DOHH2 (cell line): Measurements from ENCODE around the gene RGCC.
A peak's percentile ranks its signal among the peaks of the same experiment; 100 is the strongest.

ENCODE experiments used
- H3F3A ChIP-seq: fragments of 200-600 bp; sonication (generic), shearing (Covaris generic); 2 replicates; pipeline ENCODE4 v1.6.0; 2016; ENCODE audit warnings: antibody characterized with exemption, mild to moderate bottlenecking; ENCODE audit not compliant: control insufficient read depth, insufficient read depth
- H3K27ac ChIP-seq: fragments of 200-600 bp; sonication (generic); 2 replicates; pipeline ENCODE4 v1.5.1; 2014; ENCODE audit warnings: low read depth, mild to moderate bottlenecking, low read length, moderate library complexity
- H3K27me3 ChIP-seq: fragments of 200-600 bp; sonication (generic); 2 replicates; pipeline ENCODE4 v1.6.1; 2014; ENCODE audit warnings: mild to moderate bottlenecking, low read length, mixed read lengths; ENCODE audit not compliant: control insufficient read depth
- H3K36me3 ChIP-seq: fragments of 200-600 bp; sonication (generic); 2 replicates; pipeline ENCODE4 v1.6.1; 2014; ENCODE audit warnings: mild to moderate bottlenecking, low read length, moderate library complexity, mixed read lengths; ENCODE audit not compliant: control insufficient read depth
- H3K4me1 ChIP-seq: fragments of 200-600 bp; sonication (generic); 2 replicates; pipeline ENCODE4 v1.6.1; 2014; ENCODE audit warnings: mild to moderate bottlenecking, low read length, mixed read lengths; ENCODE audit not compliant: control insufficient read depth
- H3K4me2 ChIP-seq: fragments of 200-600 bp; sonication (generic); 2 replicates; pipeline ENCODE4 v1.6.0; 2014; ENCODE audit warnings: mild to moderate bottlenecking, low read length, moderate library complexity
- H3K4me3 ChIP-seq: fragments of 200-600 bp; sonication (generic); 2 replicates; pipeline ENCODE4 v1.5.1; 2014; ENCODE audit warnings: mild to moderate bottlenecking, low read length, mixed read lengths
- H3K79me2 ChIP-seq: fragments of 200-600 bp; sonication (generic); 2 replicates; pipeline ENCODE4 v1.6.1; 2014; ENCODE audit warnings: mild to moderate bottlenecking, low read length, mixed read lengths; ENCODE audit not compliant: control insufficient read depth
- H3K9me2 ChIP-seq: fragments of 200-600 bp; sonication (generic); replicated peaks from 2 replicates; pipeline ENCODE4 v1.6.1; 2014; ENCODE audit warnings: mild to moderate bottlenecking, low read length, mixed read lengths; ENCODE audit not compliant: control insufficient read depth
- H3K9me3 ChIP-seq: fragments of 200-600 bp; sonication (generic); 2 replicates; pipeline ENCODE4 v1.6.1; 2014; ENCODE audit warnings: antibody characterized with exemption, low read length, mixed read lengths; ENCODE audit not compliant: control insufficient read depth, insufficient read depth
- H4K20me1 ChIP-seq: fragments of 200-600 bp; sonication (generic); 2 replicates; pipeline ENCODE4 v1.6.0; 2014; ENCODE audit warnings: low read depth, mild to moderate bottlenecking, antibody characterized with exemption, low read length, moderate library complexity; ENCODE audit not compliant: control insufficient read depth, insufficient read depth
- CTCF ChIP-seq: fragments of 200-600 bp; sonication (generic); IDR thresholded peaks from one replicate; pipeline ENCODE4 v1.5.1; 2014; ENCODE audit warnings: antibody characterized with exemption, mild to moderate bottlenecking, low read depth, low read length; ENCODE audit not compliant: poor library complexity, severe bottlenecking
- EZH2phosphoT487 ChIP-seq: fragments of 200-600 bp; sonication (generic); IDR thresholded peaks from 2 replicates; pipeline ENCODE4 v1.6.1; 2017; ENCODE audit warnings: borderline replicate concordance, mild to moderate bottlenecking, antibody characterized with exemption, low read length, moderate library complexity, mixed read lengths

The RGCC gene

DNA sequence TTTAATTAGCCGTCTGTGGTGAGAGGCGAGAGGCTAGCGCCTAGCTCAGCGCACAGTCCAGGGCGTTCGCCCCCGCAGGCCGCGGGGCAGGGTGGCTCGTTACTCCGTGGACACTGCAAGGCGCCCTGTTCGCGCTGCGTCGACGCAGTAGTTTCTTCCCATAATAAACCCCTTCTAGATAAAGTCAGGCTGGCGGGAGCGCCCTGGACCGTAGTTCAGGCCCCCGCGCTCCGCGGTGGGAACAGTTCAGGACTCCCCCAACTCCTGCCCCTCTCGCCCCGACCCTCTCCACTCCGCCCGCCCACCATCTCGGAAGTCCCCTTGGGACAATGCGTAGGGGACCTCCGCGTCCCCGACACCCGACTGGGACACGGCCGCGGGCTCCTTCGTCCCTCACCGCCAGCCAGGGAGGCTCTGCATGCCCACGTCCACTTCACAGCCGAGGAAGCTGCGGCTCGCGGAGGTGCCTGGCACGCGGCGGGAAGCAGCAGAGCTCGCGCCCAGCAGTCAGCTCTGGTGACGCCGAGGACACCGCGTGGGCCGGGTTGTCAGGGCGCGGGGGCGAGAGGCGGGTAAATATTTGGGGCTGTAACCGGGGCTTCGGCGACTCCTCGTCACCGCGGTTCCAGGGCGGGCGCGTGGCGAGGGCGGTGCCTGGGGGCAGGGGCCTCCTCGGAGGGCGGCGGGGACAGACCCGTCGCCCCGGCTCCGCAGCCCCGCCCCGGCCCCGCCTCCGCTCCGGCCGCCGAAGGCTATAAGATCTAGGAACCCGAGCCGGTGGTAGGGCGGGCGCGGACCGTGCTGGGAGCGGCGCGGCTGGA is at the start of gene RGCC:
Gene RGCC (plus strand): TSS at position 783 of the 821 bp plus-strand sequence. CDS start 158 bp downstream, outside the sequence.
- Histone ChIP-seq H3K4me1 (peaks cover 41% of the 10 kb centered on the region), H3K9me2 (no peaks in the 10 kb centered on the region), H3K4me3 (peak within 1 kb of the TSS; percentile 87), H3K4me2 (peak within 1 kb of the TSS; percentile 94), H3K79me2 (peaks cover 37% of the 10 kb centered on the region), H3K9me3 (no peaks in the 10 kb centered on the region), H3F3A (peaks cover 27% of the 10 kb centered on the region), H3K27me3 (peaks cover 18% of the 10 kb centered on the region), H3K27ac (peak within 1 kb of the TSS; percentile 94), H4K20me1 (no peaks in the 10 kb centered on the region), H3K36me3 (peaks cover 41% of the 10 kb centered on the region)
- TF ChIP-seq CTCF (no peak), EZH2phosphoT487 (no peak)

GRCh38 chr13:41408121-41408520 is 49.2 kb upstream of the RGCC start:
- no peak overlapping the region for H3K4me2 ChIP-seq
- TF ChIP-seq EZH2phosphoT487 (no peak), CTCF (no peak)

GRCh38 chr13:41408746-41409145 is 48.6 kb upstream of the RGCC start:
- Histone ChIP-seq H3K4me3 (no peak overlapping the region), H3K9me3 (no peaks in the 10 kb centered on the region), H3K27me3 (no peaks in the 10 kb centered on the region), H3K4me1 (peaks cover 8% of the 10 kb centered on the region), H3K27ac (no peak overlapping the region), H3K4me2 (no peak overlapping the region), H3K79me2 (no peaks in the 10 kb centered on the region), H3F3A (no peaks in the 10 kb centered on the region; the same call in 1 of the 2 replicates), H3K9me2 (no peaks in the 10 kb centered on the region), H3K36me3 (no peaks in the 10 kb centered on the region), H4K20me1 (no peaks in the 10 kb centered on the region)
- TF ChIP-seq CTCF (no peak), EZH2phosphoT487 (no peak)

More at GRCh38 chr13:41408121-41408520, 49.2 kb upstream of the RGCC start:
- Histone ChIP-seq H3K9me2 (no peaks in the 10 kb centered on the region), H4K20me1 (no peaks in the 10 kb centered on the region), H3K79me2 (no peaks in the 10 kb centered on the region), H3K27me3 (no peaks in the 10 kb centered on the region), H3K4me3 (no peak overlapping the region), H3K27ac (no peak overlapping the region), H3K36me3 (no peaks in the 10 kb centered on the region), H3K4me1 (peaks cover 8% of the 10 kb centered on the region), H3F3A (no peaks in the 10 kb centered on the region; the same call in 1 of the 2 replicates), H3K9me3 (no peaks in the 10 kb centered on the region)
